ENCODE data around the gene DIAPH1. TPM values are rescaled to one million over a fixed set of nuclear protein-coding genes. Genes with fewer than 3 reads are reported as not detected.

The DIAPH1 gene
- total RNA-seq, 1 experiment from 2014 or later = 117 TPM

- Mint-ChIP-seq H3K27me3 (ENCODE audit: low read depth) (no peaks in the 10 kb centered on the region), H3K4me3 (no peak overlapping the region), H3K27ac (no peak overlapping the region), H3K36me3 (ENCODE audit: insufficient read depth in 1 of 3, low read depth in 3 of 3) (peaks cover 22 to 39% (median 37%) of the 10 kb centered on the region in 3 experiments; a peak in 6 of 7 replicates), H3K4me1 (peaks cover 9 to 13% of the 10 kb centered on the region in 2 experiments), H3K9me3 (no peaks in the 10 kb centered on the region)
- no peaks in the 10 kb centered on the region for H3K79me2 ChIP-seq (ENCODE audit: insufficient read depth, low read length)
- H2BK120ac ChIP-seq (ENCODE audit: low read depth, low read length, poor library complexity, severe bottlenecking) = no peak overlapping the region
- no peaks in the 10 kb centered on the region for H4K20me1 ChIP-seq (ENCODE audit: control insufficient read depth, insufficient read depth, insufficient read length)
- H3K9ac ChIP-seq (ENCODE audit: extremely low read depth, insufficient read length, low read length) = no peak overlapping the region
- H3K56ac ChIP-seq (ENCODE audit: insufficient read length, low read depth, low read length) = no peak overlapping the region
- H3K18ac ChIP-seq (ENCODE audit: insufficient read length, low read depth, low read length) = no peak overlapping the region
- H3K23me2 ChIP-seq (ENCODE audit: insufficient read length, low read depth, low read length, poor library complexity, severe bottlenecking) = no peaks in the 10 kb centered on the region
- H3K79me1 ChIP-seq (ENCODE audit: insufficient read depth, low read depth, low read length, poor library complexity, severe bottlenecking) = no peaks in the 10 kb centered on the region
- H2BK5ac ChIP-seq (ENCODE audit: insufficient read length, low read length) = no peak overlapping the region
- H2BK20ac ChIP-seq (ENCODE audit: low read depth, low read length, poor library complexity, severe bottlenecking) = no peak overlapping the region
- H3T11ph ChIP-seq (ENCODE audit: low read length) = no peak overlapping the region
- DNase-seq = no peak
- H2AFZ ChIP-seq (ENCODE audit: low read length) = no peak overlapping the region
- H3K27me3 ChIP-seq (ENCODE audit: insufficient read depth, low read length) = no peaks in the 10 kb centered on the region
- no peak overlapping the region for H2BK15ac ChIP-seq (ENCODE audit: low read depth, low read length)
- no CpG with 5 or more reads among the region's 7 CpGs for WGBS (ENCODE audit: extremely low coverage, insufficient read length, low lambda C conversion rate)
- no peak overlapping the region for H2BK12ac ChIP-seq (ENCODE audit: insufficient read length, low read depth, low read length)
- no peaks in the 10 kb centered on the region for H3K9me3 ChIP-seq (ENCODE audit: control insufficient read depth, low read depth, low read length)
- no peak overlapping the region for H3K14ac ChIP-seq (ENCODE audit: insufficient read depth, low read length)
- no peak overlapping the region for H4K91ac ChIP-seq (ENCODE audit: insufficient read length, low read depth, low read length)
- no peaks in the 10 kb centered on the region; the same call in 1 of the 2 replicates for H3K4me1 ChIP-seq (ENCODE audit: insufficient read depth, low read length)
- no peak overlapping the region for H3K4me2 ChIP-seq (ENCODE audit: insufficient read depth, insufficient read length, low read length)
- H3K23ac ChIP-seq (ENCODE audit: insufficient read length, low read depth, low read length) = no peak overlapping the region
- H4K8ac ChIP-seq (replicated peaks; ENCODE audit: insufficient read length, low read depth, low read length) = no peak overlapping the region
- H3K27ac ChIP-seq (ENCODE audit: insufficient read length, low read depth, low read length) = no peak overlapping the region
- H2AK5ac ChIP-seq (ENCODE audit: insufficient read length, low read length) = no peak overlapping the region
- TF ChIP-seq, protein P1, sequence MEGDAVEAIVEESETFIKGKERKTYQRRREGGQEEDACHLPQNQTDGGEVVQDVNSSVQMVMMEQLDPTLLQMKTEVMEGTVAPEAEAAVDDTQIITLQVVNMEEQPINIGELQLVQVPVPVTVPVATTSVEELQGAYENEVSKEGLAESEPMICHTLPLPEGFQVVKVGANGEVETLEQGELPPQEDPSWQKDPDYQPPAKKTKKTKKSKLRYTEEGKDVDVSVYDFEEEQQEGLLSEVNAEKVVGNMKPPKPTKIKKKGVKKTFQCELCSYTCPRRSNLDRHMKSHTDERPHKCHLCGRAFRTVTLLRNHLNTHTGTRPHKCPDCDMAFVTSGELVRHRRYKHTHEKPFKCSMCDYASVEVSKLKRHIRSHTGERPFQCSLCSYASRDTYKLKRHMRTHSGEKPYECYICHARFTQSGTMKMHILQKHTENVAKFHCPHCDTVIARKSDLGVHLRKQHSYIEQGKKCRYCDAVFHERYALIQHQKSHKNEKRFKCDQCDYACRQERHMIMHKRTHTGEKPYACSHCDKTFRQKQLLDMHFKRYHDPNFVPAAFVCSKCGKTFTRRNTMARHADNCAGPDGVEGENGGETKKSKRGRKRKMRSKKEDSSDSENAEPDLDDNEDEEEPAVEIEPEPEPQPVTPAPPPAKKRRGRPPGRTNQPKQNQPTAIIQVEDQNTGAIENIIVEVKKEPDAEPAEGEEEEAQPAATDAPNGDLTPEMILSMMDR (conservative IDR thresholded peaks at IDR 0.05) = no peak
- H4K5ac ChIP-seq (ENCODE audit: insufficient read length, low read depth, low read length) = no peak overlapping the region
- H3K4ac ChIP-seq (ENCODE audit: low read depth, low read length) = no peak overlapping the region
These were observed 88.9 kb downstream of the DIAPH1 start for GRCh38 chr5:141529873-141530272.

Measured in H9 (cell line).